ENCODE results near the gene CCDC188.
"Not testable (repeated sequence)": the region's sequence is repeated elsewhere in the genome, so short reads cannot be mapped to it uniquely, and the experiment has no call there.

The CCDC188 gene

GRCh38 chr22:20169253-20169822 lies 18.5 kb upstream of the CCDC188 start:
- no peak for DNase-seq (ENCODE audit: low spot score)

- no peak for DNase-seq (ENCODE audit: low spot score)
These were observed 16.9 kb upstream of the CCDC188 start for GRCh38 chr22:20167643-20168322.

DNA sequence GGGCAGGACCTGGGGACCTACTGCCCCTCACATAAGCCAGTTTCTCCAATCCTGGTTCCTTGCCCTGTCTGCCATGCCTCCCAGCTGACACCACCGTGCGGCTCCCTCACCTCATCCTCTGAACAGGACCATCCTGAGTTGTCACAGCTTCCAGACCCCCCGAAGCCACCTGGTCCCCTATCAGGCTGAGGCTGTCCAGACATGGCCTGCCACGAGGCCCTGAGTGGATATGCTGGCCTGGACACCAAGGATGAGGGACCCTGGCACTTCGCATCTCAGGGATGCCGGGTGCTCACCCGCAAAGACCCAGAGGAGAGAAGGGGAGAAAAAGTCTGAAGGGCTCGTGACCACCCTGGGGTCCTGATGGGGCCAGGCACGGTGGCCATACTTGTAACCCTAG lies 15.8 kb upstream of the CCDC188 start:
- DNase-seq (ENCODE audit: low spot score): no peak

DNA sequence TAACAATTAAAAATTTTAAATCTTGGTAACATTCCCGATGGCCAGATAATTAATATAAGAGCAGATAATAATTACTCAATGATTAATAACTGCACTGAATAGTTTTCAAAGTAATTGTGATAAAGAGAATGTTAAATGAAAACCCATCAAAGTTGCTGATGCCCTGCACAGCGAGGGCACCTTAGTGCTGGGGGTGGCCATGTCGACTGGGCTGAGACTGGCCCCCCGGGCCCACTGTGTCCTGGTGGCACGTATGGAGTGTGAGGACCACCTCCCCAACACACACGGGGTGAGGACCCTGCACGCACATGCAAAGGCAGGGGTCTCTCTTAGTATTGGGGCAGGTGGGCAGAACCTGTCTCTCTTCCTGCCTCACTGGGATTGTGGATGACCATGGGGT lies 15.1 kb upstream of the CCDC188 start:
- no peak for DNase-seq (ENCODE audit: low spot score)

DNA sequence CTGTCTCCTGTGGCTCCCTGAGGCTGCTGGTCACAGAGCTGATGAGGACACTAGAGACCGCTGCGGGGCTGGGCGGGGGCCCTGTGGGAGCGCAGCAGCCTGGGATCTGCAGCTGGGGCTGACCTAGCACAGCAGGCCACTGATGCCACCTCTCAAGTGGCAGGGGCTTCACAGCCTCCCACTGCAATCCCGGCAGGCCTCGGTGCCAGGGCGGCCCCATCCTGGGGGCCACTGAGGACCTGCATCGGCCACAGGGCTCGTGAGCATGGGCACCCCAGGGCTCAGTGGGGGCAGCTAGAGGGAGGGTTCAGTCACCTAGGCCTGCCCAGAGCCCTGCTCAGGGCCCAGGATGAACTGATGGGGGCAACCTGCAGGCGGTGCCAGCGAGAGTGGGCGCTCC lies 14.6 kb upstream of the CCDC188 start:
- no peak for DNase-seq (ENCODE audit: low spot score)

- DNase-seq (ENCODE audit: low spot score): no peak
These were observed 14.0 kb upstream of the CCDC188 start for GRCh38 chr22:20164863-20165262.

DNA sequence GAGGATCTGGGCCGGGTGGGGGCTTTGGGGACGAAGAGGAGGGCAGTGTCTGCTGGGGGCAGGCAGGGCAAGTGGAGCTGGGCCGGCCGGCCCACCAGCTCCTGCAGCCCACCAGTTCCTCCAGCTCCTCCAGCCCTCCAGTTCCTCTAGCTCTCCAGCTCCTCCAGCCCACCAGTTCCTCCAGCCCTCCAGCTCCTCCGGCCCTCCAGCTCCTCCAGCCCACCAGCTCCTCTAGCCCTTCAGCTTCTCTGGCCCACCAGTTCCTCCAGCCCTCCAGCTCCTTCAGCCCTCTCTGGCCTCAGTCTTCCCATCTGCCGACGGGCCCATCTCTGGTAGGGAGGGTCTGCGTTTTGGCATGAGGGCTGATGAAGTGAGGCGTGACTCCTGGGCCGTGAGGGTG lies 9.2 kb upstream of the CCDC188 start:
- no peak for DNase-seq (ENCODE audit: low spot score)

GRCh38 chr22:20159531-20159930 lies 8.7 kb upstream of the CCDC188 start:
- not testable (repeated sequence) for DNase-seq (ENCODE audit: low spot score)

DNA sequence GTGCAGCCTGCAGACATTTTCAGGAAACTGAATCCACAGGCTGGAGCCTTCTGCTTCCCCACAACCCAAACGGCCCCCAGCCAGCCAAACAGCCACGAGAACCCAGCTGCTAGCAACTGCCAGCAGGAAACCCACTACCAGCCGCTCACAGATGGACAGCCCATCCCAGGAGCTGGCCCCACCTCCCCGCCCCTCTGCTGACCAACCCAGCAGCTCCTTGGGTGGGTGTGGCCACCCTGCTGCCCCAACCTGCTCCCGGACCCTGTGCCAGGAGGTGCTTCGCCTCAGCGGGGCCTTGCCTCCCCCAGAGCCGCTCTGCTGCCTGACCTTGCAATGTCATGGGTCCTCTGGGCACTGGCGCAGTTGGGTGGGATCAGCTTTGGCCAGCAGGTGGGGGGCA lies 8.2 kb upstream of the CCDC188 start:
- no peak for DNase-seq (ENCODE audit: low spot score)

DNA sequence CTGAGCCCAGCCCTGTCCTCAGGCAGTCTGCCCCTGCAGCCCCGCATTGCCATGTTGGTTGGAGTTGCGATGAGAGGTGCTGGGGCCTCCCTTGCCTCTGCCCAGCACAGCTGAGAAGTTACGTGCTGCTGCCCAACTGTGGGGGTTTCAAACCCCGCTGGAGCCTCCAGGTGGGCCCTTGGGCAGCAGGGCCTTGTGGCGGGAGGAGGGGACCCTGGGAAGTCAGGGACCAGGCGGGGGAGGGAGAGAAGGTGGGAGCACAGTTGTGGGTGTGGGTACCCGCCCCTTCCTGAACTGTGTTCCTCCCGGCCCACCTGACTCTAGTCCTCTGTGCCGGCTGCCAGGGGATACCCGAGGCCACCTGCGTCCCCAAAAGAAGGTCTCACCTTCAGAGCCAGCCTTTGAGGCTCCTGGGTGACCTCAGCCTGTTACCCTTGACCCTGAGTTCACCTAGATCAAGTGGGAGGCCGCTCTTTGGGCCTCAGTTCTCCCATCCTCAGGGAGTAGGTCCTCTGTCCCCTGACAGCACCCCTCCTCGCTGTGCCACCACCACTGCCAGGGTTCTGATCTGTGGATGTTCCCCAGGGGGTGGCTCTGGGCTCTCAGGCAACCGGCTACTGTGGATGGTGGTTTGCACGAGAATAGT lies 7.7 kb upstream of the CCDC188 start:
- no peak for DNase-seq (ENCODE audit: low spot score)

GRCh38 chr22:20157430-20158183 lies 6.8 kb upstream of the CCDC188 start:
- DNase-seq (ENCODE audit: low spot score): no peak

DNA sequence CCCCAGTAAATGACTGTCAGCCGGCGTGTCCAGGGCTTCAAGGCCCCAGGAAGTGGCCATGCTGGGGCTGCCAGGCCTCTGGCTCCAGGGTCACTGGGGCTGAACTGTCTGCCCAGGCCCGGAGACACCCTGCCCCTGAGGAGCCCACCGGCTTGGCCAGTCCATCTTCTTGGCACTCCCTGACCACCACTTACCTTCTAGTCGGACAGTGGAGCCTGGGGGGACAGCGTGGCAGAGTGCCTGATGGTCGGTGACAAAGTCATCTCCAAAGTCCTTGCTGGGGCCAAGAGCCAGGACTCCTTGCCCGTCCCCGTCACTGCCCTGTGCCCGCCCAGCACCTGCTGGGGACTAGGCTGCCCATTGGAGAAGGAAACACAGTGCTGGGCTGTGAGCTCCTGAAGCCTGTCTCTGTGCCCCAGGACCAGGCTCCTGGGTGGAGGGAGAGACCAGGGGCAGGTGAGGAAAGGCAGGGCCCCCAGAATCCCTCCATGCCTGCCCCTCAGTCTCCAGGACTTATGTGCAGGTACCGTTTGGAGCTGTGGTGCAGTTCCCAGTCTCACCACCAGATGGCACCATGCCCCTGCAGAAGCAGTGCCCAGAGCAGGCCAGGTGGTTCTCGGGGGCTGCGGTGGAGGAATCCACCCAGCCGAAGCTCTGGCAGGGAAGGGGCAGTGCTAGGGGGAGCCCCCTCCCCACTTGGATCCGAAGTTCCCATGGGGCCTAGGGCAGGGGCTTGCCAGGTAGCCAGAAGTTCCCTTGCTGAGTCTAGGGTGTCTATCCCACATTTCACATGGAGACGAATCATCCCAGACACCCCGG lies 6.0 kb upstream of the CCDC188 start:
- peak; percentile 85 for DNase-seq (ENCODE audit: low spot score)

DNA sequence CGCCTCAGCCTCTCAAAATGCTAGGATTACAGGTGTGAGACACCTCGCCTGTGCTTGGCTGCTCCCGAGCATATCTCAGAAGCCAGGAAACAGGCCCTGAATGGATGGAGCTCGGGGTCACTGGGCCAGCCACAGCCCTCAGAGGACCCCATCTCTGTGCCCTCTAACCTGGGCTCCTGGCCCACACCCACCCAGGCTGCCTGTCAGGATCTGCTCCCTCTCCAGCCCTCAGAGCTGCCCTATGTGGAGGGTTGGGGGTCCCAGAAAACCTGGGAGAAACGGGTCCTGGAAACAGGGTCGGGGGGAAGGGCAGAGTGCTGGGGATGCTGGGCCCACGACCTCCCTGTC lies 5.2 kb upstream of the CCDC188 start:
- no peak for DNase-seq (ENCODE audit: low spot score)

- DNase-seq (ENCODE audit: low spot score): peak; percentile 78
These were observed 4.6 kb upstream of the CCDC188 start for GRCh38 chr22:20155330-20156041.

GRCh38 chr22:20154602-20155187 lies 3.8 kb upstream of the CCDC188 start:
- DNase-seq (ENCODE audit: low spot score): no peak

DNA sequence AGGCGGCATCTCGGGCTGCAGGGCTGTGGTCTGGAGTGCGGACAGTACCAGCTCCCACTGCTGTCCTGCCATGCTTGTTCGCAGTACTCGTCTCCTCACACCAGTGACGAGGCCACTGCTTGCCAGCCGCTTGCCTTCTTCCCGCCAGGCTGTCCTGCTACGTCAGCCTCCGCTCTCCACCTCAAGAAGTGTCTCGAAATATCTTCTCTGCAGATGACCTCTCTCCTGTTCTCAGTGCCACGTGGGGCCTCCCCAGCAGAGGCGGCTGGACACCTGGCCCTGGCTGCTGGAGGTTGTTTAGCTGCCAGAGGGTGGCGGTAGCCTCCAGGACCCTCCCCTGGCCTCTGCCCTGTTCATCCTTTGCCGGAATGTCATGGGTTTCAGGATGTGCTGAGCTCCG lies 3.1 kb upstream of the CCDC188 start:
- no peak for DNase-seq (ENCODE audit: low spot score)

GRCh38 chr22:20152464-20152890 lies 1.6 kb upstream of the CCDC188 start:
- no peak for DNase-seq (ENCODE audit: low spot score)

GRCh38 chr22:20151276-20151588 lies 377 bp upstream of the CCDC188 start:
- no peak for DNase-seq (ENCODE audit: low spot score)

DNA sequence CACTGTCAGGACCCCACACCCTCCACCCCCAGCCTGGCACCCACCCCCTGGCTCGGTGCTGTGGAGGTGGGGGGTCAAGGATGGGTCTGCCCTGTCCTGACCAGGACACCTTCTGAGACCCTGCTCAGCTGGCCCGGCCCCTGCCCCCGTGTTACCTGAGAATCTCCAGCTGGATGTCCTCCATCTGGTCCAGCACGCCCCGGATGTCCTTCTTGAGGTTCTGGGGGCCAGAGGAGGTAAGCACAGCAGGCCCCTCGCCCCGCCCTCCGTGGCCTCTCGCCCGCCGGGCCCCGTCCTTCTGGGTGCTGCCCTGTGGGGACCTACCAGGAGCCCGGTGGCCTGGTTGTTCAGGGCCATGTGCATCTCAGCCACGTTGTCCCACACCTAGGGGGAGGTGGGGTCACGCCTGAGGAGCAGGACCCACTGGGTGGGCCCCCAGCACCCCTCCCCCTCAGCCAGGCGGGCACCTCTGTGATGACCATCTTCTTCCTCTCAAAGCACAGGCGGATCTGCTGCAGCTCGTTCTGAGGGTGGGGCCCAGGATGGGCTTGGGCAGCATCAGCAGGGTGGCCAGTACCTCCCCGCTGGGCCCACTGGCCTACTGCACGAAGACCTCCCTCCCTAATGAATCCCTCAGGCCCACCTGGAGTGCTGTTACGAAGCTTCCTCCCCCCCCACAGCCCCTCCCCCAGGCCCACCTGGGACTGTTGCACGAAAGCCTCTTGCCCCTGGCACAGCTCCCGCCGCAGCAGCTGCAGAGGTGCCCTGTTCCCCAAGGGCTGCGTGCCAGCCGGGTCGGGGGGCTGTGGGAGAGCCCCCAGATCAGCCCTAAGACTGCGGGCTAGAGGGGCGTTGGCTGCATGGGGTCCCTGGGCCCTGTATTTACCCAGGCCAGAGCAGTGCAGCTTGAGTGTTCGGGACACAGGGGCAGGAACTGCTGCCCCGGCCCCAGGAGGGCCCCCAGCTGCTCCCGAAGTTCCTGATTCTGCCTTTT lies 1.3 kb downstream of the CCDC188 start:
- no peak for DNase-seq (ENCODE audit: low spot score)

DNA sequence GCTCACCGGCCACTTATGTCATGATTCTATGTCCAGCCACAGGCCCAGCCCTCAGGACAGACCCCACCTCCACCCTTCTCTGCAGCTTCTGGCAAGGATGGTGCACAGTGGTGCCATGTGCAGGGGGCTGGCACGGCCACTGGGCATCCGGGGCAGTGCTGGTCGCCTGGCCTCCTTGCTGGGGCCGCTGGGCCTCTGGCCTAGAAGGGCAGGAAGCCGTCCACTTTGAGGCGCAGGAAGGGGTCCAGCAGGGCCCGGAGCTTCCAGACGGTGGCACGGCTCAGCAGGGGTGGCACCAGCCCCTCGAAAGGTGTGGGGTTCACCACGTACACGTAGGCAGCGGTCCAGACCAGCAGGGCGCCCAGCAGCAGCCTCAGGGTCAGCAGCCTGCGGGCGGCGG lies 2.4 kb downstream of the CCDC188 start:
- DNase-seq (ENCODE audit: low spot score): no peak

All from COLO829 (cell line).